ENCODE results near the gene DAB2. TPM values are rescaled to one million over a fixed set of nuclear protein-coding genes. Genes with fewer than 3 reads are reported as not detected.

Gene DAB2
- total RNA-seq, 1 donor from 2014 or later, result 28.5 TPM

GRCh38 chr5:39331861-39332381 lies 92.9 kb downstream of the DAB2 start:
- H3K36me3 ChIP-seq, result no peaks in the 10 kb centered on the region
- no peak overlapping the region for H3K4me3 ChIP-seq
- intact Hi-C loops (cut with micrococcal nuclease), result no loop called here
- no peak overlapping the region for H3K27ac ChIP-seq (replicated peaks)
- no peak for TF ChIP-seq CTCF (IDR thresholded peaks at IDR 0.05; ENCODE audit: borderline replicate concordance)
- DNase-seq, result no peak
- no peaks in the 10 kb centered on the region for H3K4me1 ChIP-seq
- no peaks in the 10 kb centered on the region for H3K27me3 ChIP-seq (ENCODE audit: low read depth)
- no peaks in the 10 kb centered on the region for H3K9me3 ChIP-seq (replicated peaks)

- Histone ChIP-seq H3K4me1 (no peaks in the 10 kb centered on the region), H3K36me3 (no peaks in the 10 kb centered on the region), H3K27ac (replicated peaks) (no peak overlapping the region), H3K9me3 (replicated peaks) (peaks cover 4% of the 10 kb centered on the region), H3K4me3 (no peak overlapping the region), H3K27me3 (ENCODE audit: low read depth) (no peaks in the 10 kb centered on the region)
- intact Hi-C loops (cut with micrococcal nuclease), result no loop called here
- no peak for DNase-seq
- no peak for TF ChIP-seq CTCF (IDR thresholded peaks at IDR 0.05; ENCODE audit: borderline replicate concordance)
Measured at GRCh38 chr5:39328731-39329130, 96.0 kb downstream of the DAB2 start.

- H3K4me1 ChIP-seq, result no peaks in the 10 kb centered on the region
- TF ChIP-seq CTCF (IDR thresholded peaks at IDR 0.05; ENCODE audit: borderline replicate concordance), result no peak
- intact Hi-C loops (cut with micrococcal nuclease), result no loop called here
- H3K27ac ChIP-seq (replicated peaks), result no peak overlapping the region
- DNase-seq, result no peak
- peaks cover 18% of the 10 kb centered on the region for H3K9me3 ChIP-seq (replicated peaks)
- H3K36me3 ChIP-seq, result no peaks in the 10 kb centered on the region
- no peak overlapping the region for H3K4me3 ChIP-seq
- H3K27me3 ChIP-seq (ENCODE audit: low read depth), result no peaks in the 10 kb centered on the region
Measured at GRCh38 chr5:39323542-39323941, 101.2 kb downstream of the DAB2 start.

Other genes with a start within 250 kb of the DAB2 start
- 4.9 TPM for gene FYB1, start 205.4 kb downstream of the DAB2 start, total RNA-seq
- gene C9, start 60.5 kb downstream of the DAB2 start, total RNA-seq, result not detected

Data from left ventricle myocardium inferior (tissue), 1 donor.